Spleen (tissue), 11 donors: ENCODE data around the gene SYNDIG1. TPM values are rescaled to one million over a fixed set of nuclear protein-coding genes. Genes with fewer than 3 reads are reported as not detected.

Experiments
- DNase-seq: peaks from one replicate; pipeline ENCODE4 v3.0.0-alpha.2; 2020
- H3K27ac ChIP-seq, 8 donors: fragments of 200-600 bp; sonication (generic) in 7 of 8; 1 replicate in 4 of 8; 2 replicates in 4 of 8; pipeline versions ENCODE4 v1.5.0 to v1.8.0; 2016 to 2021; ENCODE audit warnings: inconsistent platforms in 4 of 8, mild to moderate bottlenecking in 4 of 8, moderate library complexity in 1 of 8
- H3K27me3 ChIP-seq, 7 donors: fragments of 200-600 bp; sonication (generic) in 6 of 7; replicated peaks in 1 of 7; 1 replicate in 4 of 7; 2 replicates in 3 of 7; pipeline versions ENCODE4 v1.5.0 to v1.8.0; 2016 to 2021; ENCODE audit warnings: inconsistent platforms in 3 of 7, mild to moderate bottlenecking in 1 of 7
- H3K36me3 ChIP-seq, 6 donors: fragments of 200-600 bp; sonication (generic) in 5 of 6; 1 replicate in 4 of 6; 2 replicates in 2 of 6; pipeline versions ENCODE4 v1.5.0 to v1.8.0; 2016 to 2021; ENCODE audit warnings: inconsistent platforms in 2 of 6
- H3K4me1 ChIP-seq, 6 donors: fragments of 200-600 bp; sonication (generic) in 5 of 6; 1 replicate in 3 of 6; 2 replicates in 3 of 6; pipeline versions ENCODE4 v1.5.0 to v1.8.0; 2016 to 2021; ENCODE audit warnings: inconsistent platforms in 3 of 6
- H3K4me3 ChIP-seq, 8 donors: fragments of 200-600 bp; sonication (generic) in 7 of 8; 1 replicate in 4 of 8; 2 replicates in 4 of 8; pipeline versions ENCODE4 v1.5.0 to v1.8.0; 2016 to 2021; ENCODE audit warnings: inconsistent platforms in 4 of 8, mild to moderate bottlenecking in 4 of 8, moderate library complexity in 2 of 8
- H3K9me3 ChIP-seq, 8 donors: fragments of 200-600 bp; sonication (generic) in 7 of 8; 1 replicate in 4 of 8; 2 replicates in 4 of 8; pipeline versions ENCODE4 v1.5.0 to v1.8.0; 2016 to 2021; ENCODE audit warnings: inconsistent platforms in 4 of 8
- POLR2A ChIP-seq, 3 donors: fragments of 450-650 bp; IDR thresholded peaks; one replicate each; pipeline ENCODE4 v1.5.1; 2017; ENCODE audit warnings: antibody characterized with exemption in 3 of 3, mild to moderate bottlenecking in 1 of 3
- POLR2AphosphoS5 ChIP-seq, 3 donors: sonication (generic); formaldehyde crosslinking; IDR thresholded peaks; one replicate each; pipeline ENCODE4 v1.5.1; 2017; ENCODE audit warnings: antibody characterized with exemption in 3 of 3
- WGBS, 5 donors: extraction: QIAGEN DNeasy Blood & Tissue Kit in 3 of 5; methylation state at CpG; one replicate each; pipeline versions ENCODE4 v1.1.5 to v1.1.7; 2013 to 2018; 5-methylcytosine and 5-hydroxymethylcytosine counted together
- intact Hi-C: fragments of 100-400 bp; cut with DNase I; formaldehyde crosslinking; loops from one replicate; pipeline ENCODE4 v1.15.0; 2023; ENCODE audit warnings: low total_unique reads
- polyA plus RNA-seq, 3 donors: library from polyadenylated mRNA; stranded (reverse); fragments of 200-250 nt; gene quantifications; one replicate each; pipeline ENCODE4 v1.2.1, GENCODE V29; 2013
- total RNA-seq, 7 donors: library from RNA; depleted of rRNA in 3 of 7; stranded (reverse); fragments of >200 nt in 3 of 7; fragmentation: NEBNext Ultra II Directional in 4 of 7; extraction: Animal tissue kit (Norgen Biotek cat#: 25700) in 4 of 7; gene quantifications; one replicate each; pipeline versions ENCODE4 v1.1.0 to v1.2.1, GENCODE V29; 2016 to 2021
- TF ChIP-seq, protein P1 (sequence below), 11 experiments: fragments of 200-600 bp in 7 of 11; fragments of 450-650 bp in 4 of 11; sonication (generic) in 4 of 11; IDR thresholded peaks in 8 of 11; conservative IDR thresholded peaks in 3 of 11; 1 replicate in 7 of 11; 2 replicates in 4 of 11; pipeline versions ENCODE4 v1.4.0 to v1.8.0; 2016 to 2021; ENCODE audit warnings: antibody characterized with exemption in 11 of 11, inconsistent platforms in 4 of 11, mild to moderate bottlenecking in 1 of 11
- donor health status: healthy with polysubstance abuse.
- donor health status: DM: no; HTN: no; CAD: no; lungs with moderate emphysema.
- donor health status: DM: no; HTN: no; CAD: no.
- donor health status: Bipolar disorder and iron deficiency.
- donor health status: healthy.
- donor health status: DM: no; HTN: no; CAD: no.
- donor health status: DM: yes; HTN: yes; CAD: no.

SYNDIG1 gene
- total and polyA plus RNA-seq, 10 donors: 0.70 to 3.5 (median 1.3) TPM

DNA sequence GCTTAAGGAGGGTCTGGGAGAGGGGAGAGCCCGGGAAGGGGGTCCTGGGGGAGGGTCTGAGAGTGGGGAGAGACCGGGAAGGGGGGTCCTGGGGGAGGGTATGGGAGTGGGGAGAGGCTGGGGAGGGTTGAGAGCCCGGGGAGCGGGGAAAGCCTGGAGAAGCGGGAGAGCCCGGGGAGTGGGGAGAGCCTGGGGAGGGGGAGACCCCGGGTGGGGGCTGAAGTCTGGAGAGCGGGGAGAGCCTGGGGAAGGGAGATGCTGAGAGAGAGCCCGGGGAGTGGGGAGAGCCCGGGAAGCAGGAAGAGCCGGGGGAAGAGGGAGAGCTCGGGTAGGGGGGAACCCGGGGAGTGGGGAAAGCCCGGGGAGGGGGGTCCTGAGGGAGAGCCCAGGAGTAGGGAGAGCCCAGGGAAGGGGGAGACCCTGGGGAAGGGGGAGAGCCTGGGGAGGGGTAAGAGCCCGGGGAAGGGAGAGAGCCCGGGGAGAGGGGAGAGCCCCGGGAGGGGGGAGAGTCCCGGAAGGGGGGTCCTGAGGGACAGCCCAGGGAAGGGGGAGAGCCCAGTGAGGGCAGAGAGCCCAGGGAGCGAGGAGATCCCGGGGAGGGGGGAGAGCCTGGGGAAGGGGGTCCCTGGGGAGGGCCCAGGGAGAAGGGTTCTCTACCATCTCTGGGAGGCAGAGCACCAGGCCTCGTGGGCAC, 148.5 kb downstream of the SYNDIG1 start:
- Histone ChIP-seq H3K27me3 (peaks cover 0 to 26% (median 0%) of the 10 kb centered on the region in 7 donors), H3K36me3 (no peaks in the 10 kb centered on the region), H3K9me3 (no peaks in the 10 kb centered on the region), H3K27ac (no peak overlapping the region), H3K4me1 (peaks cover 0 to 4% (median 0%) of the 10 kb centered on the region in 6 donors), H3K4me3 (no peak overlapping the region)
- intact Hi-C loops: no loop called here
- WGBS, 5 donors: 72 to 81% (median 78%) methylated on average over 18 to 21 of the region's 21 CpGs
- TF ChIP-seq POLR2A (IDR thresholded peaks at IDR 0.05) (no peak), POLR2AphosphoS5 (IDR thresholded peaks at IDR 0.05) (no peak)
- TF ChIP-seq, protein P1, sequence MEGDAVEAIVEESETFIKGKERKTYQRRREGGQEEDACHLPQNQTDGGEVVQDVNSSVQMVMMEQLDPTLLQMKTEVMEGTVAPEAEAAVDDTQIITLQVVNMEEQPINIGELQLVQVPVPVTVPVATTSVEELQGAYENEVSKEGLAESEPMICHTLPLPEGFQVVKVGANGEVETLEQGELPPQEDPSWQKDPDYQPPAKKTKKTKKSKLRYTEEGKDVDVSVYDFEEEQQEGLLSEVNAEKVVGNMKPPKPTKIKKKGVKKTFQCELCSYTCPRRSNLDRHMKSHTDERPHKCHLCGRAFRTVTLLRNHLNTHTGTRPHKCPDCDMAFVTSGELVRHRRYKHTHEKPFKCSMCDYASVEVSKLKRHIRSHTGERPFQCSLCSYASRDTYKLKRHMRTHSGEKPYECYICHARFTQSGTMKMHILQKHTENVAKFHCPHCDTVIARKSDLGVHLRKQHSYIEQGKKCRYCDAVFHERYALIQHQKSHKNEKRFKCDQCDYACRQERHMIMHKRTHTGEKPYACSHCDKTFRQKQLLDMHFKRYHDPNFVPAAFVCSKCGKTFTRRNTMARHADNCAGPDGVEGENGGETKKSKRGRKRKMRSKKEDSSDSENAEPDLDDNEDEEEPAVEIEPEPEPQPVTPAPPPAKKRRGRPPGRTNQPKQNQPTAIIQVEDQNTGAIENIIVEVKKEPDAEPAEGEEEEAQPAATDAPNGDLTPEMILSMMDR (IDR thresholded peaks at IDR 0.05 in 8 of 11, conservative IDR thresholded peaks at IDR 0.05 in 3 of 11): no peak
- DNase-seq: peak; percentile 47

DNA sequence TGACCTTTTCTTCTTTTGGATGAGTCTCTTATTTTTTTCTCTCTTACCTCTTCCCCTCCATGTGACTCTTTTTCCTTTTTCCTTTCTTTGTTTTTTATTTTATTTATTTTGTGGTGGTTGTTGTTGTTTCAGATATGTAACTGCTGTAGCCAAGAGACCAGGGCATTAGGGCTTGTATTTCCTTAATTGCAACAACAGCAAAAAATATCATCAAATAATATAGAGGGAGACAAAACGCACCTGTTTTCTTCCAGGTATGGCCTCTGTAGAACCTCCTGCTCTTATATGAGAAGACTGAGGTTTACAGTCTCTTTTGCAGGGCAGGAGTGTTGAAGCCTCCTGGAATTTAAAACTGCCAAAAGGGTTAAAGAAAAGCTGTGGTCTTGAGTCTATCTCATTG, 149.3 kb downstream of the SYNDIG1 start:
- intact Hi-C loops: no loop called here
- DNase-seq: no peak
- Histone ChIP-seq H3K36me3 (no peaks in the 10 kb centered on the region), H3K4me3 (no peak overlapping the region), H3K27ac (no peak overlapping the region), H3K27me3 (peaks cover 0 to 26% (median 0%) of the 10 kb centered on the region in 7 donors), H3K4me1 (no peaks in the 10 kb centered on the region), H3K9me3 (no peaks in the 10 kb centered on the region)
- TF ChIP-seq, protein P1 (IDR thresholded peaks at IDR 0.05 in 8 of 11, conservative IDR thresholded peaks at IDR 0.05 in 3 of 11): no peak
- TF ChIP-seq POLR2AphosphoS5 (IDR thresholded peaks at IDR 0.05): no peak
- TF ChIP-seq POLR2A (IDR thresholded peaks at IDR 0.05): no peak
- 79 to 93% (median 86%) methylated on average over 1 of the region's 1 CpG for WGBS, 5 donors

DNA sequence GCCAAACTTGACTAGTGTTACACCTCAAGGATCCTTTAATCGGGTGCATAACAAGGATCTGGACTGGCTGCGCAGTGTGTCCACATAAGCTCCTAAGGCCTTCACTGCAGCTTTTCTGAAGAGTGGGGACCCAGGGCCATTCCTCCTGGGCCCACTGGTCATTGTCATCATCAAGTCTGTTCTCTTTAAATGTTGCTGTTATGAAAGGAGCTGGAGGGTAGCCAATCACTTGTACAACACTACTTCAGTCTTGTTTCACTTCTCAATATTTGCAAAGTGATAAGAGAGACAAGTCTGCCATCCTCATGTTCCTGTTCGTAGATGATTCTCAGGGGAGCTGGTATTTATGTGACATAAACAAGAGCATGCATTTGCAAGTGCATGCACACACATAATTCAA, 149.8 kb downstream of the SYNDIG1 start:
- no peak for DNase-seq
- Histone ChIP-seq H3K4me1 (no peaks in the 10 kb centered on the region), H3K27ac (no peak overlapping the region), H3K4me3 (no peak overlapping the region), H3K27me3 (peaks cover 0 to 26% (median 0%) of the 10 kb centered on the region in 7 donors), H3K36me3 (no peaks in the 10 kb centered on the region), H3K9me3 (no peaks in the 10 kb centered on the region)
- intact Hi-C loops: no loop called here
- WGBS, 5 donors: 75 to 83% (median 77%) methylated on average over 3 of the region's 3 CpGs
- TF ChIP-seq, protein P1 (IDR thresholded peaks at IDR 0.05 in 8 of 11, conservative IDR thresholded peaks at IDR 0.05 in 3 of 11): no peak
- TF ChIP-seq POLR2A (IDR thresholded peaks at IDR 0.05) (no peak), POLR2AphosphoS5 (IDR thresholded peaks at IDR 0.05) (no peak)

DNA sequence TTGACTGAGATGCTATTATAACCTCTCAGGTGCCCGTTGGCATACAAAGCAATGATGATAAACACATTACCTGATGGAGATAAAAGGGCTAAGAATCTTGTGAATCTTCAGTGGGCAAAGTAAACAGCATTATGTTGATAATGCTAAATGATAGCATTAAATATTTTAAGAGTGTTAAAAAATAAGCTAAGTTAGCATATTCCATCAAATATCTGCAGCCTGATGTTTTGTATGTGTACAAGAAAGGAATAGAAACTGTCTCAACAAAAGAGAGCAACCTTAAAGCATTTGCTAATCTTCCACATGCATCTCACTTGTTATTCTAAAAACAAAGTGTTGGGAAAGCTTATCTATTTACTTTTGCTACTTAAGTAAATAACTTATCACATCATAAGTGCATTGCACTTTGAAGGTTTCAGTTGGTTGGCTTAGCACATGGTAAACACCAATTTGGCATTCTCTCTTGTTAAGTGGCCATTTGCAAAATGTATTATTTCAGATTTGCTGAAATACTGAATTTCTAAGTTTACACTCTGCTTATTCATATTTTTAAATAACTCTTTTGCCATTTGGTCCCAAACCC, 151.6 kb downstream of the SYNDIG1 start:
- DNase-seq: no peak
- H3K36me3 ChIP-seq: no peaks in the 10 kb centered on the region
- H3K9me3 ChIP-seq: no peaks in the 10 kb centered on the region
- no peak overlapping the region for H3K27ac ChIP-seq
- peaks cover 0 to 25% (median 0%) of the 10 kb centered on the region in 7 donors for H3K27me3 ChIP-seq
- intact Hi-C loops: no loop called here
- H3K4me3 ChIP-seq: no peak overlapping the region
- 75 to 98% (median 80%) methylated on average over 1 of the region's 1 CpG for WGBS, 5 donors
- H3K4me1 ChIP-seq: no peaks in the 10 kb centered on the region
- TF ChIP-seq, protein P1 (IDR thresholded peaks at IDR 0.05 in 8 of 11, conservative IDR thresholded peaks at IDR 0.05 in 3 of 11): no peak
- TF ChIP-seq POLR2A (IDR thresholded peaks at IDR 0.05) (no peak), POLR2AphosphoS5 (IDR thresholded peaks at IDR 0.05) (no peak)
